GM21717 (cell line): ENCODE results near the gene GALNT7.
"Not testable (repeated sequence)": the region's sequence is repeated elsewhere in the genome, so short reads cannot be mapped to it uniquely, and the experiment has no call there.

Experiments used
- ATAC-seq: cut with Tn5 transposase; IDR thresholded peaks from one replicate; pipeline ENCODE4 v1.9.1; 2021; ENCODE audit warnings: mild to moderate bottlenecking, moderate library complexity; ENCODE audit not compliant: unreplicated experiment

GALNT7 gene

GRCh38 chr4:173168396-173169177 lies at the start of gene GALNT7:
TSS of gene GALNT7 (plus strand) at chr4:173168811. CDS start at chr4:173168836, 25 bp downstream.
- peak; percentile 35 for ATAC-seq

DNA sequence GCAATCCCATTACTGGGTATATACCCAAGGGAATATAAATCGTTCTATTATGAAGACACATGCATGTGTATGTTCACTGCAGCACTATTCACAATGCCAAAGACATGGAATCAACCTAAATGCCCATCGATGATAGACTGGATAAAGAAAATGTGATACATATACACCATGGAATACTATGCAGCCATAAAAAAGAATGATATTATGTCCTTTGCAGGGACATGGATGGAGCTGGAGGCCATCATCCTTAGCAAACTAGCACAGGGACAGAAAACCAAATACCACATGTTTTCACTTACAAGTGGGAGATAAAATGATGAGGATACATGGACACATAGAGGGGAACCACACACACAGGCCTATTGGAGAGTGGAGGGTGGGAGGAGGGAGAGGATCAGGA lies 49.8 kb upstream of the GALNT7 start:
- not testable (repeated sequence) for ATAC-seq

GRCh38 chr4:173119818-173120217 lies 48.8 kb upstream of the GALNT7 start:
- ATAC-seq, result no peak

DNA sequence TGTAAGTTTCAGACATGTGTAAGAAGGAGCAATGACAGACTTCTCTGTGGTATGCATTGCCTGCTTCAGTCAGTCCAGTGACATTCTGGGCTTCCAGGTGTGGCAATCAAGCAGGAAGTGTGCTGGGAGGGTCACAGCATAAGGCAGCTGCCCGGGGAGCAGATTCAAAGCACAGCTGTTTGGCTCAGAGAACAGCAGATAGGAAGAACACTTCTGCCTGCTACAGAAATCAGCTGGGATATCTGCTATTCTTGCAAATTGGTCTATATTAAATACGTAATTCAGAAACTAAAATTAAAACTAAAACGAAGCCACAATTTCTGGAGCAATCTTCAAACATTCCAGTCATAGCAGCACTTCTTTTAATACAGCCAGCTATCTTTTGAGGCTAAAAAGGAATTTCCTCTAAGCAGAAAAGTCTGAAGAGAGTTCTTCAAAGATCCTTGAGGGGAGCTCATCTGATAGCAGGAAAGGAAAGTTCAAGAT lies 47.5 kb upstream of the GALNT7 start:
- peak; percentile 95 for ATAC-seq

DNA sequence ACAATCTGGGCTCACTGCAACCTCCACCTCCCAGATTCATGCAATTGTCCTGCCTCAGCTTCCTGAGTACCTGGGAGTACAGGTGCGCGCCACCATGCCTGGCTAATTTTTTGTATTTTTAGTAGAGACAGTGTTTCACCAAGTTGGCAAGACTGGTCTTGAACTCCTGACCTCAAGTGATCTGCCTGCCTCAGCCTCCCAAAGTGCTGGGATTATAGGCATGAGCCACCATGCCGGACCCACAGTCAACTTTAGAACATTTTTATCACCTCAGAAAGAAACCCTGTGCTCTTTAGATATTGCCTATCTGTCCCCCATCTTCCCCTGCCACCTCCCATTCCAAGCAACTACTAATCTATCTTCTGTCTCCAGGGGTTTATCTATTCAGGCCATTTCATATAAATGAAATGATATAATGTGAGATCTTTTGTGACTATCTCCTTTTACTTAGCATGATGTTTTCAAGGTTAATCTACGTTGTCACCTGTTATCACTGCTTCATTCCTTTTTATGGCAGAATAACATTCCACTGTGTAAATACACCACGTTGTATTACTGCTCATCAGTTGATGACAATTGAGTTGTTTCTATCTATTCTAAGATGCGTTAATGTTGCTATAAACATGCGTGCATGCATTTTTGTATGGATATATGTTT lies 44.3 kb upstream of the GALNT7 start:
- ATAC-seq, result no peak

GRCh38 chr4:173125216-173125812 lies 43.3 kb upstream of the GALNT7 start:
- ATAC-seq, result no peak

DNA sequence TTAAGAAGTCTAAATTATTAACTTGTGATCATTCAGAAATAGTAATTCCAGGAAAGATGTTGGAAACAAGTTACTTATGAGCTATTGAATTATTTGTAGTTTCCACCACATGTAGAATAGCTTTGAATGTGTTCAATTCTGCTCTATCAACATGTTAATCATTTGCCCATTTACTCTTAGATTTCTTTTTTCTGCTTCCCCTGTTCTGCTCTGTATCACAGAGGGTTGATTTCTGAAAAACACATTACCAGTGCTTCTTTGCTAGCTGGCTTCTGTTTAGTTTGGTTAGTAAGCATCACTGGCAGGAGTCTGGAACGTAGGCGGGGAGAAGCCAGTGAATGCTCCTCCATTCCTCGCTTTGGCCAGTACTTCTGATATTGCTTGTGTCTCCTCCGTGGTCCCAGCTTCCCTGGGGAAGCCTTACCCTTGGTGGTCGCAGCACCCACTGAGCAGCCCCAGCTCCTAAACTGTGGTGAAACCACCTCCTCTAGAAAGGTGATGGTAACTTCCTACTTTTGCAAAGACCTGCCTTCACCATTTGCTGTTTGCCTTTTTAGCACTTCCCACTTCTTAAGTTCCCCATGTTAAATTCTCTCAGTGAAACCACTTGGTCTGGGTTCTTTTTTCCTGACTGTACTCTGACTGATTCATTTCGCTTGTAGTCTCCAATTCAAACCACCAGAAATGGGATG lies 40.3 kb upstream of the GALNT7 start:
- no peak for ATAC-seq

GRCh38 chr4:173130687-173131086 lies 37.9 kb upstream of the GALNT7 start:
- ATAC-seq, result no peak

DNA sequence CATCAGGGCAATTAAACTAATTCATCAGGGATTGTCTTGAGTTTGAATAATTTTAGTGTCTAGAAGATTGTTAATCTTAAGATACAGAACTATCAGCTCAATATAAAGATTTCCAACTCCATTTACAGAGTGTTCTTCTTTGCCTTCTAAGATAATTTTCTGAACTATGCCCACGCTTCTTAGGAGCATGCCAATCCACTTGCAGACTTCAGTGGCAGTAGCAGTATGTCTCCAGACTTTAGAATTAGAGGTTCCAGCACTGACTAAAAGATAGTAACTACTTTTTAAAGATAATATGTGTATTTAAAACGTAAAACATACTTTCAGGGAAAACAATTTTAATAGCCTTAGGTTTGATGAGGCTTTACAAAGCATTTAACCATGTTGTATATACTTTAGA lies 34.2 kb upstream of the GALNT7 start:
- ATAC-seq, result no peak

DNA sequence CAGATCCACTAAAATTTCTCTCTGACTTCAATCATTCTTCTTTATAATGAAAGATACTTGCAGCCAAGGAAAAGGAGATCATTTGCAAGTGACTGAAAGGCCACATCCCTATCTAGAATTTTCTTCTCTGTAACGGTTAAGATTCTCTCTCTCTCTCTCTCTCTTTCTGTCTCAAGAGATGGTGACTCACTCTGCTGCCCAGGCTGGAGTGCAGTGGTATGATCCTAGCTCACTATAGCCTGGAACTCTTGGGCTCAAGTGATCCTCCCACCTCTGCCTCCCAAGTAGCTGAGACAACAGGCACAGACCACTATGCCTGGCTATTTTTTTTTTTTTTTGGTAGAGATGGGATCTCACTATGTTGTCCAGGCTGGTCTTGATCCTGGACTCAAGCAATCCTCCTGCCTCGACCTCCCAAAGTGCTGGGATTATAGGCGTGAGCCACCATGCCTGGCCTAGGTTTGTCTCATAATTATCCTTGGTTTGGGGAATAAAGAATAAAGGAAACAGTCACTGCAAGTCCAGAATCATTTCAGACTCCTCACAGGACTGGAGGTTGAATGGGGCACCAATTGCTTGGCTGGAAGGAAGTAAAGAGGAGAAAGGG lies 33.3 kb upstream of the GALNT7 start:
- no peak for ATAC-seq

DNA sequence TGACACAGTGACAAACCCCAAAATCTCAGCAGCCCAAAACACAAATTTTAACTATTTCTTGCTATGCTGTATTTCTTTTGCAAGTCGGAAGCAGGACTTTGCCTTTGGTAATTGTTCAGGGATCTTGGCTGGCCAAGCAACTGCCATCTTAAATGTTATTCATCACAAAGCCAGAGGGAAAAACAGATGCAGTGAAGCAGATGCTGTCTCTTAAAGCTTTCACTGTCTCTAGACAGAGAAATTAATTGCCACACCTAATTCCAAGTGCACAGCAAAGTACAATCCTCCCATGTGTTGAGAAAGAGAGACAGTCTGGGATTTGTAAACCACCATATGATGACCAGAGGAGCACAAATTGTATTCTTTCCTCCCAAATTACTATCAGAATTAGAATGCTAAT lies 30.0 kb upstream of the GALNT7 start:
- no peak for ATAC-seq

- no peak for ATAC-seq
These were observed 29.1 kb upstream of the GALNT7 start for GRCh38 chr4:173139561-173139960.

GRCh38 chr4:173145131-173145530 lies 23.5 kb upstream of the GALNT7 start:
- ATAC-seq, result no peak

DNA sequence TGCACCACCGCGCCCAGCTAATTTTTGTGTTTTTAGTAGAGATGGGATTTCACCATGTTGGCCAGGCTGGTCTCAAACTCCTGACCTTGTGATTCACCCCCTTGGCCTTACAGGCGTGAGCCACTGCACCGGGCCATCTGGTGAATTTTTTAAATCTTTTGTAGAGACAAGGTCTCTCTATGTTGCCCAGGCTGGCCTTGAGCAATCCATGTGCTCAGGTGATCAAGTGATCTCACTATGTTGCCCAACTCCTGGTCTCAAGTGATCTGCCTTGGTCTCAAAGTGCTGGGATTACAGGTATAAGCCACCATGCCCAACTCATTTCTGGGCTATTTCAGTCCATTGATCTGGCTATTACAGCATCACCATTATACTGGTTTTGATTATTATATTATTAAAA lies 22.2 kb upstream of the GALNT7 start:
- ATAC-seq, result no peak

DNA sequence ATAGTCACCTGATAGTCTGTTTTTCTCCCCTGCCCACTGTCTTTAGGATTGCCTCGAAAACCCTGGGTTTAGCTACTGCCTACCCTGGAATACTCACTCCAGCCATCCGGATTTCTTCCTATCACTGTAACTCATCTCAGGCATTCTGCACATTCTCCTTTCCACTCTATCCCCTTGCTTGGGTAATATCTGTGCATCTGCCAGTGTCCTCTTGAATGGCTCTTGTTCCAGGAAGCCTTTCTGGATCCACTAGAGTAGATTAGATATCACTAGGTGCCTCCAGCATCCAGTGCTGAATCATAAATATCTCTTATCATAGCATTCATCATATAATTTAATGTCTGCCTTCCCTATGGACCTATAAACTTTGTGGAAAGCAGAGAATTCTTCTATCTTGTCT lies 17.1 kb upstream of the GALNT7 start:
- ATAC-seq, result no peak

DNA sequence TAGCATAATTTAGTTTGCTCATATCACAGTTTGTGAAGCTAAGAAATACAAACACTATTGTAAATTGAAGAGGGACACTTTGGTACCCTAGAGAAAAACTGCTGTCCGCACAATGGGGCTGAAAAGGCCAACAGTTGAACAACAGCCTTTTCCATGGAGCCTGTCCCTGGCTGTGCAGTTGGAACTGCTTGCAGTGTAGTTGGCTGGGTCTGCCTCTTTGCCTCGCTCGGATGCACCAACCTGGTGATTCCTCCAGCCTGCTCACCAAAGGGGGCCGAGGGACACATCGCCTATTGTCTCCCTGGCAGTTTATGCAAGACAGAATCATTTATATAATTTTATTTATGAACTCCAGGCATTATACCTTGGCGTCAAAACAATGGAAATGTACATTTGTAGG lies 16.5 kb upstream of the GALNT7 start:
- no peak for ATAC-seq

DNA sequence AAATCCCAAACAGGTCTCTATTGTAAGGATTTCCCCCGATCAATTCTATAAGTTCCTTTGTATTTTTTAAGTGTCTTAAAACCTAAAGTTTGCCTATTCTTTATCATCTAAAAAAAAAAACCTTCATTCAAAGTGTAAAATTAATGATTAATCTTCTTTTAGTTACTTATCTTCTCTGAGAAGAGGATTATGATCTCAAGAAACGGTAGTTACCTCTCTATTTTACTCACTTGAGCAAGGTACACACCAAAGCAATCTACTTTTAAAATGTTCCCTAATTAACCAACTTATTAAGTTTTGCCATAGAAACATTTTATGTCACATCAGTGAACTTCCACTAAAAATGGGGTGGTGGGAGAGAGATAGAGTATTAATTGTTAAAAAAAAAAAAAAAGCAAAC lies 15.2 kb upstream of the GALNT7 start:
- ATAC-seq, result no peak

GRCh38 chr4:173159791-173160190 lies 8.8 kb upstream of the GALNT7 start:
- no peak for ATAC-seq

DNA sequence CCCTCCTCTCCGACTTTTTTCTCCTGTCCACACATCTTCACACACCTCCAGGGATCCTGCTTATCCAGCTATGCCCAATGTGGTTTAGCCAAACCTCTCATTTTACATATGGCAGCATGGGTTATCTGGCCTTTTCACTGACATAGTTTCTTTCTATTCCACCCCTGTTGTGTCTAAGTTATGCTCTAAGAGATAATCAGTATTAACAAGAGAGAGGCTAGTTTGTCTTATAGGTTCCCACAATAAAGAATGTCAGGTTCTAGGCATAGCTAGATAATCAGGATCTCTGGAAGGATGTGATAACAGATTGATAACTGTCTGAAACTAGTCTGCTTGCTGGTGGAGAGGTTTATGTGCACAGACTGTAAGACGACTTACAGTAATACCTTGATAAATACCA lies 7.7 kb upstream of the GALNT7 start:
- no peak for ATAC-seq

GRCh38 chr4:173161311-173161710 lies 7.3 kb upstream of the GALNT7 start:
- no peak for ATAC-seq

DNA sequence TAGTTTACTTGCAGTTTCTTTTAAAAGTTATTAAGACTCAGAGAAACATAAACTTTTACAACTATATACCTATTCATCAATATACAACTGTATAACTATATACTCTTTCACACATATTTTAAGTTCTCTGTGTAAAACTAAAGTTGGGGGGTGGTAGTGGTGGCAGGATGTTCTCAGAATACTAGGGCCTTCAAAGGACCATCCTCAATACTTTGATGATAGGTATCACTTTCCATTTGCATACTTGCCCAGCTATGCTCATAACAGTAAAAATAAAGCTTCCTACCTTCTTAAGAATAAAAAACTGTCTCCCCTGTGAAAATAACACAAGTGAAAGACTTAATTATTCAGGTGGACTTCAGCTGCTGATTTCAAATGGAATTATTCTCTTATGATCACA lies 2.9 kb upstream of the GALNT7 start:
- no peak for ATAC-seq
